ES-I3 (cell line): Measurements from ENCODE around the gene IL36A.

Experiments
- H3K36me3 ChIP-seq: 2 replicates; pipeline ENCODE4 v1.6.1; 2013; ENCODE audit warnings: mild to moderate bottlenecking, low read length, control low read depth, moderate library complexity; ENCODE audit not compliant: insufficient read depth
- H3K4me1 ChIP-seq: 2 replicates; pipeline ENCODE4 v1.6.1; 2013; ENCODE audit warnings: mild to moderate bottlenecking, control low read depth, low read length; ENCODE audit not compliant: insufficient read depth
- H3K9ac ChIP-seq: 2 replicates; pipeline ENCODE4 v1.6.1; 2013; ENCODE audit warnings: low read depth, mild to moderate bottlenecking, low read length, moderate library complexity
- H3K9me3 ChIP-seq: 2 replicates; pipeline ENCODE4 v1.6.1; 2013; ENCODE audit warnings: mild to moderate bottlenecking, low read length, moderate library complexity; ENCODE audit not compliant: control insufficient read depth, insufficient read depth

IL36A gene, protein sequence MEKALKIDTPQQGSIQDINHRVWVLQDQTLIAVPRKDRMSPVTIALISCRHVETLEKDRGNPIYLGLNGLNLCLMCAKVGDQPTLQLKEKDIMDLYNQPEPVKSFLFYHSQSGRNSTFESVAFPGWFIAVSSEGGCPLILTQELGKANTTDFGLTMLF

DNA sequence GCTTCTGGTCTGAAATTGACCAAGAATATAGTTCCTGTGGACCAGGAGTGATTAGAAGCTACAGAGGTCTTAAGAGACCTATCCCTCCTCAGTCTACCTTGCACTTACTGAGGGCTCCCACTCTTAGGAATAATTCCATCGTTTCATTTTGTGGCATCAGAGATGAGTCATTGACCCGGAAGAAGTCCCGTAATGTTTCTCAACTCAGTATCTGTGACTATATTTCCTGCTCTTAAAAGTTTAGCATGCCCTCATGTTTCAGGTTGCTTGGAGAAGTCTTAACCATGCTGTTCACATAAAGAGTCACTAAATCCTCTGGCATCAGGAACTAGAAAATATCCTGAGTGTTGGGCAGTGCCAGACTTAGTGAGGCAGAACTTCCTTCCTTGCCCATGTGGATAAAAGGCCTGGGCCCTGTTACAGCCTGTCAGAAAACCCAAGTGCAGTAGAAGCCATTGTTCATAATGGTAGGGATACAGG is at the start of gene IL36A:
IL36A (plus strand) TSS at position 430 of the 480 bp plus-strand sequence. CDS start 413 bp downstream, outside the sequence.
- no peaks in the 10 kb centered on the region for H3K9me3 ChIP-seq
- H3K4me1 ChIP-seq: no peaks in the 10 kb centered on the region
- H3K36me3 ChIP-seq: no peaks in the 10 kb centered on the region
- H3K9ac ChIP-seq: no peak within 1 kb of the TSS

DNA sequence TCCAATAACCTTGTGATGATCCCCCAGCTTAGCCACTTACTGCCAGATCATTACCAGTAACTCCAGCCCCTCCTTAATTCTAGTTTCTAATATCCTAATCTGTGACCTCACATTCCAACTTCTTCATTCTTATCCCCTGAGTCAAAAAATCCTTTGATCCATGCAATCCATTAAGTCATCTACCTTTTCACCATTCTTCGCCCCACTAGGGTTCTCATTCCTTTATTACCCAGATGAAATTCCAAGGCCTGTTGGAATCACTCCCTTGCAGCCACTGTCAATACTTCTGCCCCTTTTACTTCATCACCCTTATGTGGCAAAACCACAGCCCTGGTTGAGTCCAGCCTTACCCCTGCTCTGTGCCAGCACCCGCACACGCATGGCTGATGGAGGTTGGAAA is 47.7 kb upstream of the IL36A start:
- H3K9ac ChIP-seq: no peak overlapping the region
- H3K36me3 ChIP-seq: no peaks in the 10 kb centered on the region
- no peaks in the 10 kb centered on the region for H3K4me1 ChIP-seq
- no peaks in the 10 kb centered on the region for H3K9me3 ChIP-seq

DNA sequence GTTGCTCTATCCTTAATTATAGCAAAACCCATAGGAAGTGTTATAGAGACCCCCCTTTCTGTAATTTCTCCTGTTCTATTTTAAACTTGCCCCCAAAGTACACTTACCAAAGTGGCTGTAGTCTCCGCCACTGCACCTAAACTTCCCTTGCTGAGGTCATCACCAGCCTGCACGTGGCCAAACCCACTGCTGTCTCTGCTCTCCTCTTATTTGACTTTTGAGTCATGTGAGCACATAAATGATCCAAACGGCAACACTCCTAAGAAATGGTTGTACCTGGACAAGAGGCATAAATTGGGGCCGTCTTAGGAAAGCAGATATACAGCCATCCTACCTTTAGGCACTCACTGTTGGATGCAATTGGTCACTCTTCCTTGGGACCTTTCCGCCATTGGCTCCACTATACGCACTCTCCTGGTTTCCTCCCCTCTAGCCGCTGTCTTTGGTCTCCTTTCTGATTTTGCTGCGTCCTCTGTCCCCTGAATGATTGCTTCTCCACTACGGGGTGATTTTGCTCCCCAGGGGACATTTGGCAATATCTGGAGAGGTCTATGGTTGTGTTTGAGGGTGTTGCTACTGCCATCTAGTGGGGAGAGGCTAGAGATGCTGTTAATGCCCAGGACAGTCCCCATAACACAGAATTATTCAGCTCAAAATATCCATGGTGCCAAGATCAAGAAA is 46.7 kb upstream of the IL36A start:
- Histone ChIP-seq H3K9ac (no peak overlapping the region), H3K9me3 (no peaks in the 10 kb centered on the region), H3K4me1 (no peaks in the 10 kb centered on the region), H3K36me3 (no peaks in the 10 kb centered on the region)

DNA sequence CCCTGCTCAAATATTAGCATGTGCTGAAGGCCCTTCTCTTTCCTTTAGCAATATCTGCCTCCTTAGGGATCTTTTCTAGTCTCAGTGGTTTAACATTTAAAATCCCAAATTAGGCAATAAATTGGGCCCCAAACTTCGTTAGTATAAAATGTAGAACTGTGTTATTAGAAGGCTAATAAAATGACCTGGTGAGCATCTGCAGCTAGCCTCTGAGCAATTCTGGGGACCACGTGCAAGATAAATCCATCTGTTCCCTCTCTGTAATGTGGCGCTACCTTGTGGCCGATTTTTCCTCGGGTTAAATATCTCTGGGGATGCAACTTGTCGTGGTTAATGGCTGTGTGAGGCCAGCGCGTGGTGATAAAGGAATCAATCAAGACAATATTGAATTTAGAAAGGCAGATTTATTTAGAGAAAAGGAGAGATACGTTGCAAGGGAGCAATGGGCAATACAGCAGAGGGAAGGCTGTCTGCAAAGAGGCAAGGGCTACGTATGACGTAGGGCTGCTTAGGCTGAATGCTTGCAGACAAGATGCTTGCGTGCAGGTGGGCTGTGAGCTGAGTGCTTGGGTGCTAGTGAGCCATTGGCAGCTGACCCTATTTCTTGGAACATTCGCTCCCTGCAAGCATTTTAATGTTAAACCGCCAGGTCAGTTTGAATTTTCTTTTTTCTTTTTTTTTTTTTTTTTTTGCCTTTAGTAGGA is 46.0 kb upstream of the IL36A start:
- no peaks in the 10 kb centered on the region for H3K4me1 ChIP-seq
- no peaks in the 10 kb centered on the region for H3K9me3 ChIP-seq
- no peak overlapping the region for H3K9ac ChIP-seq
- no peaks in the 10 kb centered on the region for H3K36me3 ChIP-seq

DNA sequence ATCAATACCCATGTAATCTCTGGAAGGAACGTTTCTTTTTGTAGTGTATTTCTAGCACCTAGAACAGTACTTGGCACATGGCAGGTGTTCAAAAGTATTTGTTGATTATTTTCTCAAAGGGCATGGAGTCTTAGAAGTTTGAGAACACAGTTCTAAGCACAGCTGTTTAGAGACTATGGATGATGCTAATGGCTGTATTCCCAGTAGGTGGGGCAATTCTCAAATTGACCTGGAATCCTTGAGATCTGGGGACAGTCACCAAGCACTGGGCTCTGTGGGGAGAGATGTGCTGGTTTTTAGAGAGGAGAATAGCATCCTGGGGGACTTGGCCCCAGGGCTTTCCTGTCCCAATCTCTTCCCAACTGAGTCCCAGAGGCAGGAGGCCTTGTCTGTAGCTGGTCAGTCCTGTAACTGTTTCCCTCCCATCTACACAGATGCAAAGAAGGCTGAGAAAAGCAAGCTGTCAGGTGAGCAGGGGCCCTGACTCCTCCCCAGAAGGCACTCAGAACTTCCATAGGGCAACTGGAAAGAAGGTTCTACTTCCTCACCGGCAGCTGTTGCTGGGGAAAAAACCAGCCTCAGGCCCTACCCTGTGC is 44.9 kb upstream of the IL36A start:
- Histone ChIP-seq H3K9ac (no peak overlapping the region), H3K9me3 (no peaks in the 10 kb centered on the region), H3K36me3 (no peaks in the 10 kb centered on the region), H3K4me1 (no peaks in the 10 kb centered on the region)

DNA sequence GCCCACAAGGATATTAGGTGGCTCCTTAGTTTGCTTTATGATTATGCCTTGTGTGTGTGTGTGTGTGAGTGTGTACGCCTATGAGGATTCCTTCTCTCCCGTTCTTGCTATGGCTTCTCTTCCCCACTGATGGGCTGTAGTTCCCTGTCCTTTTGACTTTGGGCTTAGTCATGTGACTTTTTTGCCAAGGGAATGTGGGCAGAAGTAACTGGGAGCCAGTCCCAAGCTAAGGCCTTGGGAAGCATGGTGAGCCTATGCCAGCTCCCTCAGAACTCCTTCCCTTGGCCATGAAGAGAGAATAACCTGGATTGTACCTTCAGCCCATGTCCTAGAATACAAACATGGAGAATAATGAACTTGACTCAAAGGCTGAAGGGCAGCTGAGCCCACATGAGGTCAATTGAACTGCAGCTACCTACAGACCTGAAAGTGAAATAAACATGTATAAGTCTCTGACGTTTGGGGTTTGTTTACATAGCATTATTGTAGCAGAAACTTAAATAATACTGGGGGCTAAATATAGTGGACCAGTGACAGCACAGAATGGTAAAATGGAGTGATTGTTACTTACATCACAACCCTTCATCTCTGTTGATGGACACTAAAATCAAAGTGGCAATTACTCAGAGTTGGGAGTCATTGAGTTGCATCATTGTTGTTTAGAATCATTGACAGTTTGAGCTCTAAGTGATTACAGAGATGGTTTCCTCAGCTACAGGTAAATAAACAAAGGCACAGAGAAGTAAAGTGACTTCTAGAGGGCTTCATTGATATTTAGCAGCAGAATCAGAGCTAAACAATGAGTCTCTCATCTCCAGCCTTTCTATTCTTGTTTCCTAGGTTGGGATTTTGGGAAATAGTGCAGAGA is 42.7 kb upstream of the IL36A start:
- Histone ChIP-seq H3K9ac (no peak overlapping the region), H3K9me3 (no peaks in the 10 kb centered on the region), H3K36me3 (no peaks in the 10 kb centered on the region), H3K4me1 (no peaks in the 10 kb centered on the region)

DNA sequence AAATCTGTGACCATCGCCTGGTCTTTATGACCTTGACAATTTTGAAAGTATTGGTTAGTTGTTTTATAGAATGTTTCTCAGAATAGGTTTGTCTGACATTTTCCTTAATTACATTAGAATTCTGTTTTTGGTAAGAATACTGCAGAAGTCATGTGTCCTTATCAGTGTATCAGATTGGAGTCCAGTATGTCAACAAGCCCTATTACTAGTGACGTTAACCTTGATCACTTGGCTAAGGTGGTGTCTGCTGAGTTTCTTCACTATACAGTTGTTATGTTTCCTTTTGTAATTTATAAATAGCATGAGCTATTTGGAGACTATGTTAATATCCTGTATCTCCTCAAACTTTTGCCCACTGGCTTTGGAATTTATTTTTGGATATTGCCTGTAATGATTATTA is 38.2 kb upstream of the IL36A start:
- Histone ChIP-seq H3K9ac (no peak overlapping the region), H3K4me1 (no peaks in the 10 kb centered on the region), H3K9me3 (no peaks in the 10 kb centered on the region), H3K36me3 (no peaks in the 10 kb centered on the region)

DNA sequence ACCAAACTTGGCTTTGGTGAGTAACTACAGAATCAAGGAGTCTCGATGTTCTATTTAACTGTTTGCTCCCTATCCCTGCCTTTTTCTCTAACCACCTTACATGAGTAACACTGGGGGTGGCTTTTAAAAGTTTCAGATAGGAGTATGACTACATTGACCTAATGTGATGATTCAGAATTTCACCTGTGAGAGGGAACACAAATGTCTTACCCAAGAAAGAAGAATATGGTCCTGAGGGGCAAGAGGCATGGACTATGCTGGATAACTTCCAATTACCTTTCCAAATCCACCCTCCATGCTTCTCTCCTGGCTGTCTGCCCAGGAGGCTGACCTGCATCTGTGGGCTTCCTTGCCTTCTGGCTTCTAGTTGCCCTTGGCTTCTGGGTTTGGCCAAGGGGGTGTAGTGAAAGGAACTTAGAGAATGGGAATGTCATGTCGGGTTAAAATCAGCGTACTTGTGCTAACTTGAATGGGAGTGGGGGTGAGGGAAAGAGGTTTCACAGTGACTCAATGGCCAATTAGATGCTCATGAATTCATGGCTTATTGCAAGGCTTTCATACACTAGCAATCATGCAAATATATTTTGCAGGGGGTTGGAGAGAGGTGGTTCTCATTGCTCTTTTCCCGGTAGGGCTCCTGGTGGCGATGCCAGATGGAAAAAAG is 32.7 kb upstream of the IL36A start:
- Histone ChIP-seq H3K9ac (no peak overlapping the region), H3K4me1 (no peaks in the 10 kb centered on the region), H3K36me3 (no peaks in the 10 kb centered on the region), H3K9me3 (no peaks in the 10 kb centered on the region)

DNA sequence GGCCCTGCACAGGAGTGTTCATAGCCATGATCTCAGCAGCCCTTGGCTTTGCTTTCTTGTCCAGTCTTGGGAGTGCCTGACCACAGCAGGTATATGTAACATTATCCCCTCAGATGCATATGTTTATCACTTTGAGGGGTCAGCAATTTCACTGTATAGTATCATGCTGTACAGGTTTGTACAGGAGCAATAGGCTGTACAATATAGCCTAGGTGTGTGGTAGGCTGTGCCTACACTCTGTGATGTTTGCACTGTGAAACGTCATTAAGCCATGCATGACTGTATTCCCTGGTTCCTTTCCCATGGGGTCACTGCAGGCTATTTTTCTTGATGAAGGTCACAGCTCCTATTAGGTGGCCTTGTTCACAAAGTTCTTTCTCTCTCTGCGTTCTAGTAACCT is 32.1 kb upstream of the IL36A start:
- H3K9ac ChIP-seq: no peak overlapping the region
- H3K36me3 ChIP-seq: no peaks in the 10 kb centered on the region
- H3K9me3 ChIP-seq: no peaks in the 10 kb centered on the region
- H3K4me1 ChIP-seq: no peaks in the 10 kb centered on the region

DNA sequence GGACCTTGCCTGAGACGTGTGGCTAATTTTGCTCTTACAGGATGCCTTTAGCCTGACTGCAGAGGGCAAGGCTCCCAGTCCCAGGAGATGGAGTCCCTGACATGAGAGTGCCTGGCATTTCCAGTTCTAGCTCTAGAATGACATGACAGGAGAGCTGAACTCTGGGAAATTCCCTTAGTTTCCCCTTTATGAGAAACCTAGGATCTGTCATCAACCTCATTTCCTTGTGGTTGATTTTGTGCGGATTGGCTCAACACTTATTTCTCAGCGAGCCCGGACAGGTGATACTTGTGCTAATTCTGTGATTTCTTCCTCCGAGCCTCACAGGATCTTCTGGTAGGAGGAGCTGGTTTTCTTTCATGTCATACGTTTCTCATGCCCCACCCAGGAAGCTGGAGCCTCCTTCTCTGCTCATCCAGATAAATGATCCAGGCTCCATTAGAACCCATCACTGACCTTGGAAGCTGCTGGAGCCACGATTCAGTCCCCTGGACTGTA is 27.7 kb upstream of the IL36A start, which contains the start of gene IL36G:
IL36G (plus strand) TSS at position 448 of the 498 bp plus-strand sequence. CDS start 633 bp downstream, outside the sequence.
- H3K36me3 ChIP-seq: no peaks in the 10 kb centered on the region
- no peak within 1 kb of the TSS for H3K9ac ChIP-seq
- no peaks in the 10 kb centered on the region for H3K9me3 ChIP-seq
- no peaks in the 10 kb centered on the region for H3K4me1 ChIP-seq

DNA sequence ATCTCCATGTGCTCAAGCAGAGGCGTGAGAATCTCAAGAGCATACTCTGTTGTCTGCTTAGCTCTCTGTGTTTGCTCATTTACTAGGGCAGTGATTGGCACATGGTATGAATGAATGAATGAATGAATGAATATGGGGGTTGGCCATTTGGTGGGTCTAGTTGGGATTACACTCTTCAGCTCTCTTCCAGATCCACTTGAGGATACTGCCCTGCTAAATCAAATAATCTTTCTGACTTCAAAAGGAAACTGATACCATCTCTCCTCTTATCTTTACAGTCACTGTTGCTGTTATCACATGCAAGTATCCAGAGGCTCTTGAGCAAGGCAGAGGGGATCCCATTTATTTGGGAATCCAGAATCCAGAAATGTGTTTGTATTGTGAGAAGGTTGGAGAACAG is 25.5 kb upstream of the IL36A start:
- Histone ChIP-seq H3K4me1 (no peaks in the 10 kb centered on the region), H3K9ac (no peak overlapping the region), H3K9me3 (no peaks in the 10 kb centered on the region), H3K36me3 (no peaks in the 10 kb centered on the region)

DNA sequence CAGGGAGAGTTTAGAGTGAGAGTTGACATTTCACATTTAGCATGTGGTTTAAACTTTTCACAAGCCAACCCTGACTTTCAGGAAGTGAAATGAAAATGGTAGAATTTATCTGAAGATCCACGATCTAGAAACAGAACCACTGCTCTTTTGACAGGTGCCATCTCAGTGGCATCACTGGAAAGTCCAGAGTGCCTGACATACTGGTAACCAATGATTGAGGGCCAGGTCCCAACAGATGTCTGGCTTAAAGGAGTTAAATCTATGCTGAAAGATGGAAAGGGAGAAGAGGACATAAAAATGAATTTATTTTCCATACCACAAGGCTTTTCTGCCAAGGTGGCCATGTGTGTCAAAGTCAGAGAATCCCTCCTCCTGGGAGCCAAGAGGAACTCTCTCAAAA is 24.7 kb upstream of the IL36A start:
- no peak overlapping the region for H3K9ac ChIP-seq
- H3K9me3 ChIP-seq: no peaks in the 10 kb centered on the region
- no peaks in the 10 kb centered on the region for H3K4me1 ChIP-seq
- no peaks in the 10 kb centered on the region for H3K36me3 ChIP-seq

DNA sequence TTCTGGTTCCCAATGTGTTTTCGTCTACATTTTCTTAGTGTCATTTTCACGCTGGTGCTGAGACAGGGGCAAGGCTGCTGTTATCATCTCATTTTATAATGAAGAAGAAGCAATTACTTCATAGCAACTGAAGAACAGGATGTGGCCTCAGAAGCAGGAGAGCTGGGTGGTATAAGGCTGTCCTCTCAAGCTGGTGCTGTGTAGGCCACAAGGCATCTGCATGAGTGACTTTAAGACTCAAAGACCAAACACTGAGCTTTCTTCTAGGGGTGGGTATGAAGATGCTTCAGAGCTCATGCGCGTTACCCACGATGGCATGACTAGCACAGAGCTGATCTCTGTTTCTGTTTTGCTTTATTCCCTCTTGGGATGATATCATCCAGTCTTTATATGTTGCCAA is 20.2 kb upstream of the IL36A start:
- Histone ChIP-seq H3K9me3 (no peaks in the 10 kb centered on the region), H3K9ac (no peak overlapping the region), H3K4me1 (no peaks in the 10 kb centered on the region), H3K36me3 (no peaks in the 10 kb centered on the region)
